GM21360 (cell line): ENCODE results near the gene TP53I11.

Experiments used
- ATAC-seq: cut with Tn5 transposase; IDR thresholded peaks from one replicate; pipeline ENCODE4 v1.9.1; 2021; ENCODE audit warnings: mild to moderate bottlenecking, moderate library complexity; ENCODE audit not compliant: unreplicated experiment

The TP53I11 gene, protein sequence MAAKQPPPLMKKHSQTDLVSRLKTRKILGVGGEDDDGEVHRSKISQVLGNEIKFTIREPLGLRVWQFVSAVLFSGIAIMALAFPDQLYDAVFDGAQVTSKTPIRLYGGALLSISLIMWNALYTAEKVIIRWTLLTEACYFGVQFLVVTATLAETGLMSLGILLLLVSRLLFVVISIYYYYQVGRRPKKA

DNA sequence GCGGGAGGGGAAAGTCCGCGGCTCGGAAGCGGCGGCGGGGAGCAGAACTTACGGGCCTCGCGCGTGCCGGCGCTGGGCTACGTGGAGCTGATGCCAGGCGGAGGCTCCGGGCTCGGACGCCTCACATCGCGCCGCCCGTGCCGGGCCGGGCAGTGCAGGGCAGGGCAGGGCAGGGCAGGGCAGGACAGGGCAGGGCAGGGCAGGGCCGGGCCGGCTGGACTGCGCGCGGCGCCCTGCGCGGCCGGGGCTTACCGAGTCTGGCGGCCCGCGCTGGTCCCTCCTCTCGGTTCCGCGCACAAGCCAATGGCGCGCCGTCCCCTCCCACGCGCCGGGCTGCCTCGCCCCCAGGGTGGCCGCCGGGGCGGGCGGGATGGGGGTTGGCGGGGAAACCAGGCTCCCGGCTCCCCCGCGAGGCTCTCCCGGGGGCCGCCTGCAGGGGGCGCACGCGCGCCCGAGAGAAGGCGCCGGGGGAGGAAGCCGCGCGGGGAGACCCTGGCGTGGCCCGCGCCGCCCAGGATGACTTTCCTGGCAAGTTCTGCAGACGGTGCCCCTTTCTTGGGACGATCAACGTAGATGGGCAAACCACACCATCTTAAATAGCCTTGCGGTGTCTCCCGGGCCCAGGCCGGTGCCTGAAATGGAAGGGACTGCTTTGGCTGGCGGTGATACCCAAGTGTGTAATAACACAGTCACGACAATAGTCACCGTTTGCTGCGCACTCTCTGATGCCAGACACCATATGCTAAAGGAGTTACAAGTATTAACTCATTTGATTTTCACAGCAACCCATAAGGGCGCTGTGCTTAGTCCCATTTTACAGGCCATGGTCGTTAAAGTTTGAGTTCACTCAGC, at the start of gene TP53I11:
Gene TP53I11, minus strand, starts transcription at position 259 of the 852 bp plus-strand sequence. CDS start 12,548 bp downstream, outside the sequence.
- ATAC-seq, result no peak

GRCh38 chr11:44999068-44999467, 48.4 kb upstream of the TP53I11 start:
- no peak for ATAC-seq

DNA sequence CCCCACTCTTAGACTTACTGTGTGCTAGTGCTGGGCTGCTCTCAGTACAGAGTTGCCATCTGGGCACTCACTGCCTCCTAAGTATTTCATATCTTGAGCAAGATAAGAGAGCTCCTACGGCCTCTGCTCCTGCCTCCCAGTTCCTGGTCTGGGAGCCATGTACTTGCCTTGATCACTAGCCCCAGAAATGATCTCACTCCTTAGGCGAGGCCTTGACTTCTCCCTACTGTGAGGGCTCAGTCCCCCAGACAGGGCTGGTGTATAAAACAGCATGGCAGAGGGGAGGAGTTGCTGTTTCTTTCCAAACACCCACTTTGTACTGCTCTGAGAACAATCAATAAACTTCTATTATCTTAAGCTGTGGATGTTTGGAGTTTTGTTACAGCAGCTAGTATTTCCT, 47.4 kb upstream of the TP53I11 start:
- no peak for ATAC-seq

DNA sequence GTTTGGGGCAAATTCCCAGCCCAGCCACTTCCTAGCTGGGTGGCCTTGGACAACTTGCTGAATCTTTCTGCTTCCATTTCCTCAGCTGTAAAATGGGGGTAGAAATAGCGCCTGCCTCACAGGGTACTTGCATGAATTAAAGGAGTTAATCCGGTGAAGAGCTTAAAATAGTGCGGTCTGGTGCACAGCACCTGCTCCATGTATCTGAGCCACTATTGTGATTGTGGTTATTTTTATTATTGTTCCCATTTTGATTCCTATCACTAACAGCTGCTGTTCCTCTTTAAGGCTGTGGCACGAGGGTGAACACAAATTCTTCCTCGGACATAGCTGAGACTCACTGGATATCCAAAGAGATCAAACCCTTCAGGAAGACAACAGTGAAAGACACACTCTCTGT, 46.9 kb upstream of the TP53I11 start:
- no peak for ATAC-seq

DNA sequence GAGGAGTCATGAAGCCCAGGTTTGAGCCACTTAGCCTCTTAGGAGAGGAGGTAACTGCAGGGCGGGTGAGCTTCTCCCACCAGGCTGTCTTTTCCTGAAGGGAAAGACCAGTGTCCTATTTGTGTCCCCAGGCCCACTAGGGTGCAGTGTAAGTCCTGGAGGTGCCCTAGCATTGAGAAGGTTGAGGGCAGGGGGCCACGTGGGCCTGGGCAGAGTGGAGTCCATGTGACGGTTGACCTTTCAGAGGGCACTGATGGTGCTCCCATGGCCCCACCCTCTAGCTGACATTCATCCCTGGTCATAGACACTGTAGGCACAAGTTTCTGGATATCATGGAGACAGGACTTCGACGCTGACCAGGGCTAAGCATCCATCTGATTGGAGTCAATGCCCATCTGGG, 44.1 kb upstream of the TP53I11 start:
- ATAC-seq, result no peak

GRCh38 chr11:44993971-44994704, 43.5 kb upstream of the TP53I11 start:
- ATAC-seq, result no peak

DNA sequence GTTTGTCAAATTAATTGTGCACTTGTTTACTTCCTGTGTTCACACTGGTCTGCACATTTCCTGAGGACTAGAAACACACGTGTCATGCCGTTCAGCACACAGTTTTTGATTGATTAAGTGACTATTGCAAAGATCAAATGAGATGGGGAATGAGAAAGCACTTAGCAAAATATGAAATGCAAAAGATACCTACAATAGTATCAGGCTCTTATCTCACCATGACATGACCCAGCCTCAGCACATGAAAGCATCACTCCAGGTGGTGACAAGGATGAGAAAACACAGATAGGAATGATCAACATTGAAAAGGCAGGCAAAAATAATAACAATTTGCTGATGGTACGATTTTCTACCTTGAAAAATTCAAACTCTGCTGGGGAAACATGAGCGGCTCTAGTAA, 42.1 kb upstream of the TP53I11 start:
- ATAC-seq, result no peak

- ATAC-seq, result no peak
Measured at GRCh38 chr11:44992181-44992582, 41.5 kb upstream of the TP53I11 start.

GRCh38 chr11:44990665-44991064, 40.0 kb upstream of the TP53I11 start:
- ATAC-seq, result no peak

DNA sequence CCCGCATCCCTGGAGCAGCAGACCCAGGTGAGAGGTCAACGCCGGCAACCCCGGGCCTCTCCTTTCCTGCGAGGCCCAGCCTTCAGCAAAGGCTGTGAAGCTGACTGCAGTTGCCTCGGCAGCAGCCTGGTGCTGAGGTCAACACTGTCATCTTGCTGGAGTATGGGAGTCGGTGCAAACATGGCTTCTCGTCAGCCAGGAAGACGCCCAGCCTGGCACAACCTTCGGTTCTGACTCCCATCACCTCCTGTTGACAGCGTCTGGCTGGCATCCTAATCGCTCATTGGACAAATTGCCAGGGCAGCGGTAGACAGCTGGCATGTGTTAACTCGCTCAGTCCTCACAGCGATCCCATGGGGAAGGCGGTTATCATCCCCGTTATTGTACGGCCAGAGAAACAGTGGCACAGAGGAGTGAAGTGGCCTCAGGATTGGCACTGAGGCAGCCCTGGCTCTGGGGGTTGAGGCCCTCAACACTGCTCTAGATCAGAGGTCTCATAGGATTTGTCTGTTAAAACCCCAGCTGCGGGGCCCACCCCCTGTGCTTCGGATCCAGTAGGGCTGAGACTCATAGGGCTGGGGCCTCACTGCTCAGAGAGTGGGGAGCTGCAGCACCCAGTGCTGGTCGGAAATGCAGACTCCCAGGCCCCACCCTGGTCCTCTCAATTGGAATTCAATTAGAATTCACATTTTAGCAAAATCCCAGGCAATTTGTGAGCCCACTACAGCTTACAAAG, 39.3 kb upstream of the TP53I11 start:
- no peak for ATAC-seq

- no peak for ATAC-seq
Measured at GRCh38 chr11:44988981-44989635, 38.4 kb upstream of the TP53I11 start.

GRCh38 chr11:44988111-44988510, 37.4 kb upstream of the TP53I11 start:
- no peak for ATAC-seq

GRCh38 chr11:44987506-44987905, 36.8 kb upstream of the TP53I11 start:
- ATAC-seq, result no peak

- ATAC-seq, result no peak
Measured at GRCh38 chr11:44986315-44986714, 35.6 kb upstream of the TP53I11 start.

DNA sequence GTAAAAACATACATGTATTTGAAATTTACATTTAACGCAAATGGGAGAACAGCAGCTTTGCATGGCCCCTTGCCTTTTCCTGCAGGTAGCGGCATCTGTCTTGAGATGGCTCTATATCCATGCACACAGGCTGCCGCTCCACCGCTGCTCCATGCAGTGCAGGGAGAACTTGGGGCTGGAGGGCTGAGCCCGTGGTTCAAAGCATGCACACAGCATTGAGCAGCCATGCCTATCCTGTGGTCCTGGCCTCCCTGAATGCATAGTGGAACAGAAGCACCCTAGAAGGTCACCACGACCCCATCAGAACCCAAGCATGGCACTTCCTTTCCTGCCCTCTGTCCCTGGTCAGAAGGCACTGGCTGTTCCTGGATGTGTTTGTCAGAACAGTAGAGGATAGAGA, 35.0 kb upstream of the TP53I11 start:
- no peak for ATAC-seq

- ATAC-seq, result no peak
Measured at GRCh38 chr11:44983786-44984185, 33.1 kb upstream of the TP53I11 start.

DNA sequence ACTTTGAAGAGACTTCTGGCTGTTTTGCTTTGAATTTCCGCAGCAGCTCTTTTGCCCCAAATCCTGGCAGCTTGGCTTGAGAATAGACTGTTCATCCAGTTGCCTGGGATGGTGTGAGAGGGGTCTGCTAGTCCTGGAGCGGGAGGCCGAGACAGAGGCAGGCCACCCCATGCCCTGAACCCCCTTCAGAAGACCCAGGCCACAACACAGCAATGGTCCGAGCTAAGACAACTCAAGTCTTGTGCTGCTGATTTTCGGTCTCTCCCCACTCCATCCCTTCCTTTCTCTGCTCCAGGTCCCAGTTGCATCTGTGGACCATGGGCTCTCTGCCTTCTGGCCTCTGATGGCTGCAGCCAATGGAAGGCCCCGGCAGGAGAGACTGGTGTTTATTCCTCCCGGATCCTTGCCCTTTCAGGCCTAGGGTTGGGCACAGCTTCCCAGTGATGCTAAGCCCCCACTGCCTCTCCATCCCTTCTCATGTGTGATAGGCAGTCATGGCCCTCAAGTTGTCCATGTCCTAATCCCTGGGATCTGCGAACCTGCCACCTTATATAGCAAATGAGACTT, 31.9 kb upstream of the TP53I11 start:
- ATAC-seq, result no peak

GRCh38 chr11:44980533-44981427, 30.1 kb upstream of the TP53I11 start:
- no peak for ATAC-seq
